ENCODE data around the gene KAZN.

Gene KAZN

DNA sequence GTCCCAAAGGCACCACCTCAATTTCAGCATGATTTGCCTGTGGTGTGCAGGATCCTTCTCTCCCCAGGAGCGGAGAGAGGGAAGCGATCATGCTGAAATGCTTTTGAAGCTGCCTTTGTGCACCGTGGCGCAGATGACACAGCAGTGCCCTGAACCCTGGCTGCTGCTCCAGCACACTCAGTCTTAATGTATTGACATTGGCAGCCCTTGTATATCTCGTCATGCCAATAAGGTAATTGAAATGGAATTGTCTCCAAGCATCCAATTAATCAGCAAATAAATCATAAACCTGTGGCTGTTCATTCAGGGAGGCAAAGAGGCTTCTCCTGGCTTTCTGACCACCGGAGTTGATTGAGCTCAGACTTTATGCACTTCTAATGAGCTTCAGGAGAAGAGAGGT is 139.8 kb downstream of the KAZN start:
- Histone ChIP-seq H3K4me3 (ENCODE audit: low read depth, low read length) (no peak overlapping the region), H3K36me3 (ENCODE audit: control insufficient read depth in 2 of 2, insufficient read depth in 1 of 2, low read length in 2 of 2) (no peaks in the 10 kb centered on the region), H3K9me3 (ENCODE audit: control insufficient read depth, insufficient read depth, low read depth, low read length) (no peaks in the 10 kb centered on the region), H3K27ac (ENCODE audit: extremely low read depth, low read depth, low read length) (no peak overlapping the region), H3K4me1 (ENCODE audit: control insufficient read depth, insufficient read depth, low read length) (no peaks in the 10 kb centered on the region)
- POLR2A ChIA-PET: no interaction called here
- no peak for TF ChIP-seq ZNF132 (tag by site-specific recombination; IDR thresholded peaks at IDR 0.05; ENCODE audit: borderline replicate concordance)
- no peak for TF ChIP-seq ZNF658 (tag by site-specific recombination; IDR thresholded peaks at IDR 0.05)
- no peak for TF ChIP-seq GFI1B (tag by site-specific recombination; IDR thresholded peaks at IDR 0.05)
- no peak for TF ChIP-seq ZNF324 (tag by site-specific recombination; IDR thresholded peaks at IDR 0.05)
- no peak for TF ChIP-seq ZNF426 (tag by site-specific recombination; IDR thresholded peaks at IDR 0.05)
- TF ChIP-seq HOXA7 (CRISPR knock-in tag; IDR thresholded peaks at IDR 0.05; ENCODE audit: borderline replicate concordance): no peak
- TF ChIP-seq ZNF843 (tag by site-specific recombination; IDR thresholded peaks at IDR 0.05): no peak
- TF ChIP-seq ZNF211 (tag by site-specific recombination; IDR thresholded peaks at IDR 0.05; ENCODE audit: low read depth): no peak
- TF ChIP-seq ZBTB20 (tag by site-specific recombination; IDR thresholded peaks at IDR 0.05): no peak
- no peak for TF ChIP-seq RBAK (tag by site-specific recombination; IDR thresholded peaks at IDR 0.05)
- TF ChIP-seq KLF10 (tag by site-specific recombination; IDR thresholded peaks at IDR 0.05): no peak
- TF ChIP-seq ZNF280C (tag by site-specific recombination; IDR thresholded peaks at IDR 0.05): no peak
- TF ChIP-seq IKZF3 (tag by site-specific recombination; IDR thresholded peaks at IDR 0.05): no peak
- no peak for TF ChIP-seq HOXD13 (CRISPR knock-in tag; IDR thresholded peaks at IDR 0.05; ENCODE audit: borderline replicate concordance)
- no peak for TF ChIP-seq PRDM6 (tag by site-specific recombination; IDR thresholded peaks at IDR 0.05)
- no peak for TF ChIP-seq PATZ1 (tag by site-specific recombination; IDR thresholded peaks at IDR 0.05)
- TF ChIP-seq CTCF (tag by site-specific recombination; IDR thresholded peaks at IDR 0.05): no peak
- CTCF ChIA-PET: no interaction called here

GRCh38 chr1:14738647-14739046 is 140.2 kb downstream of the KAZN start:
- POLR2A ChIA-PET: no interaction called here
- Histone ChIP-seq H3K9me3 (ENCODE audit: control insufficient read depth, insufficient read depth, low read depth, low read length) (no peaks in the 10 kb centered on the region), H3K27ac (ENCODE audit: extremely low read depth, low read depth, low read length) (no peak overlapping the region), H3K4me3 (ENCODE audit: low read depth, low read length) (no peak overlapping the region), H3K4me1 (ENCODE audit: control insufficient read depth, insufficient read depth, low read length) (no peaks in the 10 kb centered on the region), H3K36me3 (ENCODE audit: control insufficient read depth in 2 of 2, insufficient read depth in 1 of 2, low read length in 2 of 2) (no peaks in the 10 kb centered on the region)
- TF ChIP-seq ZNF830 (tag by site-specific recombination; IDR thresholded peaks at IDR 0.05; ENCODE audit: low read depth) (no peak), ZNF529 (tag by site-specific recombination; IDR thresholded peaks at IDR 0.05; ENCODE audit: insufficient replicate concordance) (no peak), ZNF692 (tag by site-specific recombination; IDR thresholded peaks at IDR 0.05) (no peak), MZF1 (tag by site-specific recombination; IDR thresholded peaks at IDR 0.05; ENCODE audit: borderline replicate concordance) (no peak), ZNF530 (tag by site-specific recombination; IDR thresholded peaks at IDR 0.05; ENCODE audit: low read depth) (no peak), ZNF501 (tag by site-specific recombination; IDR thresholded peaks at IDR 0.05) (no peak), ZNF202 (tag by site-specific recombination; IDR thresholded peaks at IDR 0.05; ENCODE audit: borderline replicate concordance) (no peak), ZBTB20 (tag by site-specific recombination; IDR thresholded peaks at IDR 0.05) (no peak), ZFP3 (tag by site-specific recombination; IDR thresholded peaks at IDR 0.05; ENCODE audit: low read depth) (no peak)
- CTCF ChIA-PET: interaction anchor here (1.0 kb wide), 1 partner anchor 289 kb away, joined by 3 read pairs; no protein-coding TSS in a partner anchor

Measured in HEK293 (cell line).